GM21786 (cell line): ENCODE data around the gene CBFA2T2.
"Not testable (repeated sequence)": the region's sequence is repeated elsewhere in the genome, so short reads cannot be mapped to it uniquely, and the experiment has no call there.

Experiments
- ATAC-seq: cut with Tn5 transposase; IDR thresholded peaks from one replicate; pipeline ENCODE4 v1.9.1; 2021; ENCODE audit not compliant: unreplicated experiment

Gene CBFA2T2

DNA sequence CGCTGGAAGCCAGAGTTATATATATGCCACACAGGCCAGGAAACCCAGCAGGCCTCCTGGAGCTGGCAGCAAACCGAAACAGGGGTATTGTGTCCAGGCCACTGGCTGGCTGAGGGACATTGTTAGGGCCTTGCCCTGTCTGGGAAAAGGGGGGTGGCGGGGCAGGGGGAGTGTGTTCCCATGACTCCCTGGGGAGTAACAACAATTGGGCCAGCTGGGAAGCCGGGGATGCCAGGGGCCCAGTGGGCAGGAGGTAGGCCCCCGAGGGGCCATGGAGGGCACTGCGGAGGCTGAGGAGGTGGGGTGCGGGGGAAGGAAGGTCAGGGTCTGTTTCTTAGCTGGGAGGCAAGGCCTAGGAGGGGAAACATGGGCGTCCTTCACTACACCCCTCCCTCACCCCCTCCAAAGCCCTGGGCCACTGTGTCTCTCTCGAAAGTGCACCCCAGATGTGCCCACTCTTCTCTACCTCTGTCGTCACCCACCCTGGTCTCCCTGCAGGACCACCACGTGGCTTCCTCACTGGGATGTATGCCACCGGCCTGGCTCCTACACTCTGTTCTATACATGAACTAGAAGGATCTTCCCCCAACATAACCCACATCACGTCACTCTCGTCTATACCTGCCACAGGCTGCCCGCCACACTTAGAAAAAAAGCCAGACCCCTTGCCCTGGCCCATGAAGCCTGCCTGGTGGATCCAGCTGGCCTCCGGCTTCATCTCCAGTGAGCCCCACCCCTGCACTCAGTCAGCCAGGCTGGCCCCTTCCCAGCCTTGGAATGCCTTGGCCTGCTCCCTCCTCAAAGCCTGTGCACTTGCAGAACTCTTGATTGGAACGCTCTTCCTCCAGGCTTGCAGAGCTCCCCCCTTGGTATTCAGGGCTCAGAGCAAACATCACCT, 204.1 kb downstream of the CBFA2T2 start:
- no peak for ATAC-seq

DNA sequence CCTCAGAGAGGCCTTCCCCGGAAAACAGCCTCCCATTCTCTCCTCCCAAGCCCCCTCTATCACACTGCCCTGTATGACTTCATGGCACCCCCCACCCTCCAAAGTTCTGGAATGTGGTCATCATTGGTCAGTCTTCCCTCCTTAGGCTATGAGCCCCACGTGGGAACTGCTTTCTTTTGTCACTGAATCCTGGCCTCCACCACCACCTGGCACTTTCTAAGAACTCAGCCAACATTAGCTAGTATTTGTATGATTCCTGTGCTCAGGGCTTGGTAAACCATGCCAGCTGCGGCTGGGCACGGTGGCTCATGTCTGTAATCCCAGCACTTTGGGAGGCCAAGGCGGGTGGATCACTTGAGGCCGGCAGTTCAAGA, 204.7 kb downstream of the CBFA2T2 start:
- ATAC-seq, result no peak

DNA sequence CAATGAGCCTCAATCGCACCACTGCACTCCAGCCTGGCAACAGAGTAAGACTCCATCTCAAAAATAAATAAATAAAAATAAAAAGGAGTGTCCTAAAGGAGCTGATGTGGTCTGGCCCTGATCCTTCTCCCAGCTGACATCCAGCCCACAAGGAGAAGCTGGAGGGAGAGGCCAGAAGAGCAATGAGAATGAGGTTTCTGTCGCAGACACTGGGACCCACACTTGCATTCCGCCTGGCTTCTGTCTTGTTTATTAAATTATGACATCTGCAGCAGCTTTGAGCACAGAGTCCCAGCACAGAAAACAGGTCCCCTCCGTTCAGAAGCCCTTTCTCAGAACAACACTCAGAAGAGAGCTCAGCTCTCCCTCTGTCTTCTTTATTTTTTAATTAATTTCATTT, 206.6 kb downstream of the CBFA2T2 start:
- no peak for ATAC-seq

DNA sequence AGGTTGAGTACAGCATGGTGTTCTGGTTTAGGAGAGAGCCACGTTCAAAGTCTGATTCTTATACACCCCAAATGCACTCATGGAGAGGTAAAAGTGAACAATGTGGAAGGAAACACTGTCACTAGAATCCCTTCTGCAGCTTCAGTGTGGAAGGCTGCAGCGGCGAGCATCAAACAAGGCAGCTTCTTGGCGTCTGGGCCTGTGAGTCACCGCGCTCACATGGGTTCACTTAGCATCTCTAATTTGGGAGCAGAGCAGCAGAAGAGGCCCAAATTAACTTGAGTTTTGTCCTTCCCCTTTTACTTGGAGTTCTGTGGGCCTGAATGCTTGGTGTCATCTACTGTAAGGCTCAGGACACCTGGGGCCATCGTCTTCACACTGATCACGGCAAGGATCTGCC, 207.2 kb downstream of the CBFA2T2 start:
- ATAC-seq, result no peak

DNA sequence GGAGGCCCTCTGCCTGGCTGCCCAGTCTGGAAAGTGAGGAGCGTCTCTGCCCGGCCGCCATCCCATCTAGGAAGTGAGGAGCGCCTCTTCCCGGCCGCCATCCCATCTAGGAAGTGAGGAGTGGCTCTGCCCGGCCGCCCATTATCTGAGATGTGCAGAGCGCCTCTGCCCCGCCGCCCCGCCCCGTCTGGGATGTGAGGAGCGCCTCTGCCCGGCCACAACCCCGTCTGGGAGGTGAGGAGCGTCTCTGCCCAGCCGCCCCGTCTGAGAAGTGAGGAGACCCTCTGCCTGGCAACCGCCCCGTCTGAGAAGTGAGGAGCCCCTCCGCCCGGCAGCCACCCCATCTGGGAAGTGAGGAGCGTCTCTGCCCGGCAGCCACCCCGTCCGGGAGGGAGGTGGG, 209.1 kb downstream of the CBFA2T2 start:
- not testable (repeated sequence) for ATAC-seq
